ENCODE data around the gene RNF34.

The RNF34 gene

DNA sequence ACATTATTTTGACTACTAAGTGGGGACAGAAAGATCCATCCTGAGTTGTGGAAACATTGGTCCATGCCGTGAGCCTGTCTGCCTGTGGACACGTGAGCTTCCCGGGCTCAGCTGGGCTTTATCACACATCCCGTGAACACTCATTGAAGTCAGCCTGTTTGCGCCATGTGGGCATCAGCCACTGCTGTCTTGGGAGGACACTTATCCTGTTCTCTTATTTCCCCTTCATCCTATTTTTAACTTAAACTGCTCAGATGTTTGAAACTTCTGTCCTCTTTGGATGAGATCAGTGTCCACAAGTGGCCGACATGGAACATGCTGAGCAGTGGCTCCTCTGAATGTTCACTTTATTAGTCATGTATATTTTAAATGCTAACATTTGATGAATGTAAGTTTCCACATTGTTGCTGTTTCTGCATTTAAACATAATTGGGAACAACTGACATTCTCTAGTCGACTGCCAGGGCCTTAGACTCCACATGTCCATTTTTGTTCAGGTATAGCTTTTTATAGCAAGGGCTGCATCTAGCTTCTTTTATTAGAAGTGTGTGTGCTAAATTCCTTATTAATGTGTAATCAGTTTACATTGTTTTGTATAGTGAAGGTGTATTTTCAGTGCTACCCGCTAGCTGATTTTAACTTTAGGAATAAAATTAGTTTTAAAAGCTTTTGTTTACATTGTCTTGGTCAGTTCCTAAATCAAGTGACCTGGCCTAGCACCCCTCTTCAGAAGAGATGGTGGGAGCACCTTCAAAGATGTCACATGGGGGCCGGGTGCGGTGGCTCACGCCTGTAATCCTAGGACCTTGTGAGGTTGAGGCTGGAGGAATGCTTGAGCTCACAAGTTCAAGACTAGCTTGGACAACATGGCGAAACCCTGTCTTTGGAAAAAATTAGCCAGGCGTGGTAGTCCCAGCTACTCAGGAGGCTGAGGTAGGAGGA, 24.0 kb downstream of the RNF34 start:
- no peak for TF ChIP-seq FOXP2 (optimal IDR thresholded peaks at IDR 0.05; ENCODE audit: borderline replicate concordance, extremely low read depth, extremely low read length, insufficient read depth)
- TF ChIP-seq POLR2AphosphoS5 (IDR thresholded peaks at IDR 0.05; ENCODE audit: low read depth, low read length) = no peak
- TF ChIP-seq, protein P1, sequence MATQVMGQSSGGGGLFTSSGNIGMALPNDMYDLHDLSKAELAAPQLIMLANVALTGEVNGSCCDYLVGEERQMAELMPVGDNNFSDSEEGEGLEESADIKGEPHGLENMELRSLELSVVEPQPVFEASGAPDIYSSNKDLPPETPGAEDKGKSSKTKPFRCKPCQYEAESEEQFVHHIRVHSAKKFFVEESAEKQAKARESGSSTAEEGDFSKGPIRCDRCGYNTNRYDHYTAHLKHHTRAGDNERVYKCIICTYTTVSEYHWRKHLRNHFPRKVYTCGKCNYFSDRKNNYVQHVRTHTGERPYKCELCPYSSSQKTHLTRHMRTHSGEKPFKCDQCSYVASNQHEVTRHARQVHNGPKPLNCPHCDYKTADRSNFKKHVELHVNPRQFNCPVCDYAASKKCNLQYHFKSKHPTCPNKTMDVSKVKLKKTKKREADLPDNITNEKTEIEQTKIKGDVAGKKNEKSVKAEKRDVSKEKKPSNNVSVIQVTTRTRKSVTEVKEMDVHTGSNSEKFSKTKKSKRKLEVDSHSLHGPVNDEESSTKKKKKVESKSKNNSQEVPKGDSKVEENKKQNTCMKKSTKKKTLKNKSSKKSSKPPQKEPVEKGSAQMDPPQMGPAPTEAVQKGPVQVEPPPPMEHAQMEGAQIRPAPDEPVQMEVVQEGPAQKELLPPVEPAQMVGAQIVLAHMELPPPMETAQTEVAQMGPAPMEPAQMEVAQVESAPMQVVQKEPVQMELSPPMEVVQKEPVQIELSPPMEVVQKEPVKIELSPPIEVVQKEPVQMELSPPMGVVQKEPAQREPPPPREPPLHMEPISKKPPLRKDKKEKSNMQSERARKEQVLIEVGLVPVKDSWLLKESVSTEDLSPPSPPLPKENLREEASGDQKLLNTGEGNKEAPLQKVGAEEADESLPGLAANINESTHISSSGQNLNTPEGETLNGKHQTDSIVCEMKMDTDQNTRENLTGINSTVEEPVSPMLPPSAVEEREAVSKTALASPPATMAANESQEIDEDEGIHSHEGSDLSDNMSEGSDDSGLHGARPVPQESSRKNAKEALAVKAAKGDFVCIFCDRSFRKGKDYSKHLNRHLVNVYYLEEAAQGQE (IDR thresholded peaks at IDR 0.05; ENCODE audit: insufficient read depth in 1 of 2, low read depth in 2 of 2, low read length in 2 of 2) = no peak
- TF ChIP-seq SIN3A (IDR thresholded peaks at IDR 0.05; ENCODE audit: borderline replicate concordance, insufficient read depth, low read length) = no peak
- no peak for TF ChIP-seq TAF1 (IDR thresholded peaks at IDR 0.05; ENCODE audit: borderline replicate concordance, insufficient read depth, low read length)

DNA sequence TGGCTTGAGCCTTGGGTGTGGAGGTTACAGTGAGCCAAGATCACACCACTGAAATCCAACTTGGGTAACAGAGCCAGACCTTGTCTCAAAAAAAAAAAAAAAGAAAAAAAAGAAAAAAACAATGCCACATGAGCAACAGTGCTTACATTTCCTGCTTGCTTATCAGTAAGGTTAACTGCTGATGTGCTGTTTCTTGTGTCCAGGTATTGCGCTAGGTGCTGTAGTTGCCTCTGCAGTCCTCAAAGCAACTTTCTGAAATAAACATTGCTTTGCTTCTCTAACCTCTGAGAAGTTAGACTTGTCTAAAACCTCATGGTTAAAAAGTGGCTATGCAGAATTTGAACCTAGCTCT, 24.7 kb downstream of the RNF34 start:
- TF ChIP-seq TAF1 (IDR thresholded peaks at IDR 0.05; ENCODE audit: borderline replicate concordance, insufficient read depth, low read length) = no peak
- no peak for TF ChIP-seq FOXP2 (optimal IDR thresholded peaks at IDR 0.05; ENCODE audit: borderline replicate concordance, extremely low read depth, extremely low read length, insufficient read depth)
- no peak for TF ChIP-seq SIN3A (IDR thresholded peaks at IDR 0.05; ENCODE audit: borderline replicate concordance, insufficient read depth, low read length)
- TF ChIP-seq, protein P1 (IDR thresholded peaks at IDR 0.05; ENCODE audit: insufficient read depth in 1 of 2, low read depth in 2 of 2, low read length in 2 of 2) = no peak
- no peak for TF ChIP-seq POLR2AphosphoS5 (IDR thresholded peaks at IDR 0.05; ENCODE audit: low read depth, low read length)

DNA sequence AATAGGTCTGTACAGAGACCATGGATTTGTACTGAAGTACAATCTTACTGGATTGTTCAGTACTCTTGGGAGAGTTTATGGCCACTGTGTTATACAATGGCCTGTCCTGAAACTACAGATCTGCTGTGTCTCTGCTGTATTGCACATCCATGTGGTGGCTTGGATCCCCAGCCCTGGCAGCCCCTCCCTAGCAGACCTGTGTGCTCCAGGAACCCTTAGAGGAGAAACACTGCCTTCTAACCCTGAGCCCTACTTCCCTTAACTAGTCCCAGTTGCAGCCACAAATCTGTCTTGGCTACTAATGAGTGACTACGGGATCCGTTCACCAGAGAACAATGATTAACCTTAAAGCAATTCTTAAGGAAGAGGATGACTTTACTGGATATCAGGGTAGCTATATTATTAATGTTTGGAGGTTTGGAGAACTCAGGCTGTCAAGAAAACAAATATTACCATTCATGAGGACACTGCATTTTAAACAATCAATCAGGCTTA, 27.7 kb downstream of the RNF34 start:
- TF ChIP-seq POLR2AphosphoS5 (IDR thresholded peaks at IDR 0.05; ENCODE audit: low read depth, low read length) (no peak), SIN3A (IDR thresholded peaks at IDR 0.05; ENCODE audit: borderline replicate concordance, insufficient read depth, low read length) (no peak), FOXP2 (optimal IDR thresholded peaks at IDR 0.05; ENCODE audit: borderline replicate concordance, extremely low read depth, extremely low read length, insufficient read depth) (no peak), TAF1 (IDR thresholded peaks at IDR 0.05; ENCODE audit: borderline replicate concordance, insufficient read depth, low read length) (no peak)
- TF ChIP-seq, protein P1 (IDR thresholded peaks at IDR 0.05; ENCODE audit: insufficient read depth in 1 of 2, low read depth in 2 of 2, low read length in 2 of 2) = no peak

DNA sequence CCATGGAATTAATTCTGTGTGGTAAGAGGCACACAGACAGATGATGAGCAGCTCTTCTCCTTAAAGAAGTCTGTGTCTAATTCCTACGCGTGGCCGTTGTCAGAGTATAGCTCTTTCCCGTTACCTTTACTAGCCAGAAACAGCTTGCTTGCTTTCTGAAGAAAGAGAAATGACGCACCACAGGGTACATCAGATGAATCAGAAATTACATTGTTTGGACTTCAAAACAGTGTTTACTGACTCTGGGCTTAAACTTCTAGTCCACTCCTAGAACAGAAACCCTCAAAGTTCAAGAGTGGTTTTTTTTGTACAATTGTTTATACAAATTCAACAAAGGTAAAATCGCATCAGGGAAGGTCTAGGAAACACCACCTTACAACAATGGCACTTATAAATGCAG, 29.0 kb downstream of the RNF34 start:
- TF ChIP-seq, protein P1 (IDR thresholded peaks at IDR 0.05; ENCODE audit: insufficient read depth in 1 of 2, low read depth in 2 of 2, low read length in 2 of 2) = no peak
- TF ChIP-seq SIN3A (IDR thresholded peaks at IDR 0.05; ENCODE audit: borderline replicate concordance, insufficient read depth, low read length) (no peak), TAF1 (IDR thresholded peaks at IDR 0.05; ENCODE audit: borderline replicate concordance, insufficient read depth, low read length) (no peak), FOXP2 (optimal IDR thresholded peaks at IDR 0.05; ENCODE audit: borderline replicate concordance, extremely low read depth, extremely low read length, insufficient read depth) (no peak), POLR2AphosphoS5 (IDR thresholded peaks at IDR 0.05; ENCODE audit: low read depth, low read length) (no peak)

Data from PFSK-1 (cell line).